NOMO-1 (cell line): ENCODE results near the gene LILRB1.
"Not testable (repeated sequence)": the region's sequence is repeated elsewhere in the genome, so short reads cannot be mapped to it uniquely, and the experiment has no call there.

Experiments
- DNase-seq, 2 experiments: peaks; one replicate each; lab custom pipeline; 2025; ENCODE audit not compliant: unreplicated experiment in 2 of 2; lab: John Stamatoyannopoulos, UW

The LILRB1 gene

DNA sequence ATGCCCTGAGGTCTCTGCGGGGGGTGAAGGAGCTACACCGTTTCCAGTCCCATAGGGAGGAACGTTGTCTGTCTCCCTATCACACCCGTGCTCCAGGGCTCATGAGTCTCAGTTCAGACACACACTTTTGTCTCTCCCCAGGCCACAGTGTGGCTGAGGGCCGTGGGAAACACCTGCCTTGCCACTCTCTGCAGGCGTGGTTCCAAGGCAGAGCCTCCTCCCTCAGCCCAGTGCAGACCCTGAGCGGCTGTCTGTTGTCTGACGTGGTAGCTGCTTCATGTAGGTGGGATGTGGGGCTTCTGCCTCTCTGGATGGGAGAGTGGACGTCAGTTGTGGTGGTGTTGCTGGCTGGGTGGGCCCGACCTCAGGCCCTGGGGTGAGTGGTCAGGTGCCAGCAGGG is 6.0 kb upstream of the LILRB1 start:
- DNase-seq, result not testable (repeated sequence)

DNA sequence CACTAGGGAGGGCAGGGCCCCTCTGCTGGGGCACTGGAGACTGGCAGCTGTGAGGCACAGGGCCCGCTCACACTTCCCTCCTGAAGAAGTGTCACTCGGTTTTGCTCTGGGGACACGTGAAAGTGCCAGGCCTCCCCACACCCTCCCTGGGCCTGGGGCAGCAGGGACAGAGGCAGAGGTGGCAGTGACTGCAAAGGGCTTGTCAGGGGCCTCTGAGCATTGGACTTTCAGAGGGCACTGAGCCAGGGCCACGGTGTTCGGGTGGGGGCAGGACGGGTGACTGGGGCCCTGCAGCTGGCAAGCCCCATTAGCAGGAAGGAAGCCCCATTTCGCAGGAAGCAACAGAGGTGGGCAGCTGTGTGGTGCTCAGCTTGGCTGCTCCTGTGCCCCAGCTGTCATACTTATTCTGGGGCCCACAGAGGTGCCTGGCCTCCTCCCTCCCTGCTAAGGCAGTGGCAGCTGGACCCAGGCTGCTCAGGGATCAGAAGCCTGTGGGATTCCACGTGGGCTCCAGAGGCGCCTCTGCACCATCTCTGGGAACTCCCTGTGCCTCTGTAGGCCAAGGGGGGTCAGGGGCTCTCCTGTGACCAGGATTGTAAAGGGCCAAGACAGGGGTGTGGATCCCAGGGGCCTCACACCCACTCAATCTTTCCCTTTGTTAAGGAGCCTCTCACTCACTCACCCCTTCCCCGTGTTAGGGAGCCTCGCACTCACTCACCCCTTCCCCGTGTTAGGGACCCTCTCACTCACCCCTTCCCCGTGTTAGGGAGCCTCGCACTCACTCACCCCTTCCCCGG is 5.2 kb upstream of the LILRB1 start:
- not testable (repeated sequence) for DNase-seq

DNA sequence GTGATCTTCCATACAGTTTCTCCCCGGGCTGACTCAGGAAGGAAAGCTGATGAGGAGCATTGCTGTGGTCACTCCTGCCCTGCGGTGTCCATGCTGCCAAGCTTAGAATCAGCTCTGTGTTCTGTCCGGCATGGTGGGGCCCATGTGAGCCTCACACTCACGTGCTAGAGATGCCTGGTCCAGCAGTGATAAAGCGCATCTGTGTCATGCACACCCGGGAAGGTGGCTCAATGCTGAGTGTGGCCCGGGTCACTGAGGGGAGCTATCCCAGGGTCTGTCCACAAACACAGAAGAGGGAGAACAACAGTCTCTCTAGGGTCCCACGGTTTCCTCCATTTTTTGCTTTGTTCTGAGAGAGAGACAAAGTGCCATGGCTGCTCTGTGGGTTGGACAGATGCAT is 3.5 kb upstream of the LILRB1 start:
- no peak for DNase-seq

DNA sequence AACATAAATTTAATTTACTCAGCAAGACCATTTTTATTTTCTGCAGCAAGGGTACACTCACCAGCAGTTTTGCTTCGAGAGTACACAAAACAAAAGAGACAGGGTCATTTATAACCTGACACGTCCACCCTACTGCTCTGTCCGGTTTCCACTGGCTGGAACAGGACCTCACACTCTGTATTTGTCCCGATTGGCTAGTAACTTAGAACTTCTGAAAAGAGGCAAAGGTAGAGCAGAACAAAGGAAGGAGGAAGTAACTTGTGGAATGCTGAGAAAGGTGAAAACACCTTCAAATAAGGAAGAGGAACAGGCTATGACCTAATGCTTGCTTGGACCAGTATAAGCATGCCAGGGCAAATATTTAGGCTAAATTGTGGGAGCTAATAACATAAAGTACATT is 2.4 kb upstream of the LILRB1 start:
- DNase-seq, result not testable (repeated sequence)

DNA sequence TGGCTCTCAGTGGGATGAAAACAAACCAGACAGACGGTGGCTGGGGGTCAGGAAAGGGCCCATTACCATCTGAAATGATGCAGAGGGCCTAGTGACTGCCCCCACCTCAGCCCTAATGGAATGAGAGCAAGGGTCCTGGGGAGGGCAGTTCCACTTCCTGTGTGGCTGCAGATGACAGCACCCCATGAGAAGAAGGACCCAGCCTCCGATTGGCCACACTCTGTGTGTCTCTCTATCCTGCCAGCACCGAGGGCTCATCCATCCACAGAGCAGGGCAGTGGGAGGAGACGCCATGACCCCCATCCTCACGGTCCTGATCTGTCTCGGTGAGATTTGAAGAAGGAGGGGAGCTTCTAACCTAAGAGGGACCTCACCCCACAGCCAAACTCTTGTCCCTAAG is 498 bp downstream of the LILRB1 start:
- no peak for DNase-seq

DNA sequence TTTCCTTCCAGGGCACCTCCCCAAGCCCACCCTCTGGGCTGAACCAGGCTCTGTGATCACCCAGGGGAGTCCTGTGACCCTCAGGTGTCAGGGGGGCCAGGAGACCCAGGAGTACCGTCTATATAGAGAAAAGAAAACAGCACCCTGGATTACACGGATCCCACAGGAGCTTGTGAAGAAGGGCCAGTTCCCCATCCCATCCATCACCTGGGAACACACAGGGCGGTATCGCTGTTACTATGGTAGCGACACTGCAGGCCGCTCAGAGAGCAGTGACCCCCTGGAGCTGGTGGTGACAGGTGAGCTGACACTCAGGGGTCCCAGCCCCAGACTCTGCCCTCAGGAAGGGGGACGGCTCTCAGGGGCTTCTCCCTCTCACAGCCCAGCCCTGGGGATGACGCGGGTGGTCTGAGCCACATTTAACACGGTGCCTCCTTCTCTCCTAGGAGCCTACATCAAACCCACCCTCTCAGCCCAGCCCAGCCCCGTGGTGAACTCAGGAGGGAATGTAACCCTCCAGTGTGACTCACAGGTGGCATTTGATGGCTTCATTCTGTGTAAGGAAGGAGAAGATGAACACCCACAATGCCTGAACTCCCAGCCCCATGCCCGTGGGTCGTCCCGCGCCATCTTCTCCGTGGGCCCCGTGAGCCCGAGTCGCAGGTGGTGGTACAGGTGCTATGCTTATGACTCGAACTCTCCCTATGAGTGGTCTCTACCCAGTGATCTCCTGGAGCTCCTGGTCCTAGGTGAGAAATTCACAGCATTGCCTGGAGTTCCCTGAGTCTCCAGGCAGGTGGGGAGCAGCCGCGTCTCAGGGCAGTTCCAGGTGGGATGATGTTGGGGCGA is 1.4 kb downstream of the LILRB1 start:
- not testable (repeated sequence) for DNase-seq

DNA sequence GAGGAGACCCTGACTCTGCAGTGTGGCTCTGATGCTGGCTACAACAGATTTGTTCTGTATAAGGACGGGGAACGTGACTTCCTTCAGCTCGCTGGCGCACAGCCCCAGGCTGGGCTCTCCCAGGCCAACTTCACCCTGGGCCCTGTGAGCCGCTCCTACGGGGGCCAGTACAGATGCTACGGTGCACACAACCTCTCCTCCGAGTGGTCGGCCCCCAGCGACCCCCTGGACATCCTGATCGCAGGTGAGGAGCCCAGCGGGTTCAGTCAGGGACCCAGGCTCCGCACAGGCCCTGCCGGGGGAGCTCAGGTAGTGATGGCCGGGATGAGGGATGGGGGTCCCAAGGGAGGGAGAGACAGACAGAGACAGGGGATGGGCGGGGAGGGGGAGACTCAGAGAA is 2.2 kb downstream of the LILRB1 start:
- not testable (repeated sequence) for DNase-seq

DNA sequence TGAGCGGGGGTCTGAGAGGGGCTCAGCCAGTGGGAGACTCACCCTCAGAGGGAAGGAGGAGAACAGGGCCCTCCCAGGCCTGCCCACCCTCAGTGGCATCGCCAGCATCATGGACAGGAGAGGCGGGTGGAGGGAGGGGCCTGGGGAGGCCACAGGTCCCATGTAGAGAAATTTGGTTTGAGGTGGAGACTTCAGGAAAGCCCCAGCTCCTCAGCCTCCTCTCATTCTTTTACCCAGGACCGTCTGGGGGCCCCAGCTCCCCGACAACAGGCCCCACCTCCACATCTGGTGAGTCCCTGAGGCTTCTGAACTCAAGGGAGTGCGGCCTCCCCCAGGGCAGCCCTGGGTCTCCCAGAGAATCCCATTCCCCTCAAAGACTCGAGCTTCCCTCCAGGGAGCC is 3.1 kb downstream of the LILRB1 start:
- no peak for DNase-seq

DNA sequence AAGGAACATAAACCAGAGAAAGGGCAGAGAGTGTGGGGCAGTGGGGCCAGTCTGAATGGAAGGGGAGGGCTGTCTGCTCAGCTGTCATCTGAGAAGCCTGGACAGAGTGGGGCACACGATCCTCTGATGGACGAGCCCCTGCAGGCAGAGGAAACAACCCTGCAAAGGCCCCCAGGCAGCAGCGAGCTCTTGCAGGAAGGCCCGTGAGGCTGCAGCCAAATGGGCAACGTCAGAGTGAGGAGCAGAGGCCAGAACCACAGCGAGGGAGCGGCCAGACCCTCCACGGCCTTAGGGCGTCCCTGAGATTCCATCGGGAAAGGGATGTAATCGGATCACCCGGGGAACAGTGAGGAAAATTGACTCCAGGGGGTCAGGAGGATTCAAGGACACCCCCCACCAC is 5.8 kb downstream of the LILRB1 start:
- not testable (repeated sequence) for DNase-seq

DNA sequence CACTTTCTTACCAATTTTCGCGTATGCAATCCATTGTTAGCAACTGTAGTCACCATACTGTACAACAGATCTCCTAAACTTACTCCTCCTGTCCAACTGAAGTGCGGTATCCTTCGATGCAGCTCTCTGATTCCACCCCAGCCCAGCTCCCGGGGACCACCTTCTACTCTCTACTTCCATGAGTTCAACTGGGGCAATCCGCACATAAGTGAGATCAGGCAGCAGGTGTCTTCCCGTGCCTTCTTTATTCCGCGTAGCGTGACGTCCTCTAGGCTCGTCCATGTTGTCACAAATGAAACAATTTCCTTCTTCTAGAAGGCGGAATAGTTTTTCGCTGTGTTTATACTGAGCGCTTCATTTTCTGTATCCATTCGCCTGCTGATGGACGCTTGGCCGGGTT is 8.4 kb downstream of the LILRB1 start:
- no peak for DNase-seq

DNA sequence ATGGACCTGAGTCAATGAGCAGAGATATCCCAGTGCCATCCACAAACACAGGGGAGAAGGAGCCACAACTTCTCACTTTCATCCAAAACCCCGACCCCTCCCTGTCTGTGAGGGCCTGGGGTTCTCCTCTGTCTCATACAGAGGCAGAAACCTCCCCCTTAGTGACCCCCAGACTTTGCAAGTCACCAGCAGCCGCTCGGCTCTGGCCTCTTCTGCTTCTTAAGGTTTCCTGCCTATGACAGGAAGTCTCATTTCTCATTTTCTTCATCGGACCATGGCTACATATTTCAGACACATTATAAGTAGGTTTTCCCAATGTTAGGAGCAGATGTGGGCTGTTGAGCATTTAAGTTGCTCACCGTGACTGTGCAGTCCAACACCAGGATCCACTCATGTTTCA is 12.7 kb downstream of the LILRB1 start:
- peak; percentile 23 to 30 for DNase-seq

DNA sequence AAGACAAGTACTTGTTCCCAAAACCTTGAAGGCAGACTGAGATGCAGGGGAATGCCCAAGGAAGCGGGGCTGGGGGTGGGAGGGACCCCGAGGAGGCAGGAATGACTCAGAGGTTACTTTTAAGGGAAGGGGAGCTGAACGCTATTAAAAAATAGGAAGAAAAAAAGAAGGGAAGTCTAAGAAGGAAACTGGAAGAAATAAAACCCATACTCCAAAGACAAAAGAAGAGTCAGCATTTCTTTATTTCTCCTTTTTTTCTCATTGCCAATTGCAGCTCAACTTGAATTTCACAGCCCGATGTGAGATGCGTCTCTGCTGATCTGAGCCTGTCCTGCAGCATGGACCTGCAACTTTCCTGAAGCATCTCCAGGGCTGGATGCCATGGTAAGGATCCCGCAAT is 13.3 kb downstream of the LILRB1 start:
- not testable (repeated sequence) for DNase-seq

DNA sequence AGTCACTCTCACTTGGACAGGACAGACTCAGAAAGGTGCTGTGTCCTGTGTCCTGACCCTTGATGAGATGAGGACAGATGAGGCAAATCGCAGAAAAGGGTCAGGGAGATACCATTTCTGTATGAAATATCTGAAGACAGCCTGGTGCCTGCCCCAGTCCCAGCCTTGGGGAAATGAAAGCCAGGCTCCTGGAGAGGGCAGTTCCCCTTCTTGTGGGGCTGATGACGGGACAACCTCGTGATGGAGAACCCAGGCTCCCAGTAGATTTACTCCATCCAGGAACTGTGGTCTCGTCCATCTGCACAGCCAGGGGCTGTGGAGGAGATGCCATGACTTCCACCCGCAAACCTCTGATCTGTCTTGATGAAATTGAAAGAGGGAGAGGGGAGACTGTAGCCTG is 13.8 kb downstream of the LILRB1 start:
- peak; percentile 26 to 56 for DNase-seq

DNA sequence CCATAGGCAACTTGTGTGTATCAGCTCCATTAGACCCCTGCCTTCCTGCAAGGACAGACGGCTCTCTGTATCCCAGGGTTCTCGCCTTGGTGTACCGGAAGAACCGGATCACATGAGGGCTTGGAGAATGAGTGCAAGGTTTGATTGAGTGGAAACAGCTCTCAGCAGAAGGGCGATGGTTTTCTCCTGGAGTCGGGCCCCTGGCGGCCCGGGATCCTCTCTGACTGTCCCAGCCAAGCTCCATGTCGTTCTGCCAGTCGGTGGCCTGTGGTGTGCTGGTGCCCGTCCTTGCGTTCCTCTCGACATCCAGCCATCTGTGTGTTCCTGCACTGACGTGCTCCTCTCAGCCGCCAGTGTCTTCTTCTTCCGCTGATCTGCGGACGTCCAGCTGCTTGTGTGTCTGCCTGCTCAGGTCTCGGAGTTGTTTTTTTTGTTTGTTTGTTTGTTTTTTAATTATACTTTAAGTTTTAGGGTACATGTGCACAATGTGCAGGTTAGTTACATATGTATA is 16.1 kb downstream of the LILRB1 start:
- no peak for DNase-seq

DNA sequence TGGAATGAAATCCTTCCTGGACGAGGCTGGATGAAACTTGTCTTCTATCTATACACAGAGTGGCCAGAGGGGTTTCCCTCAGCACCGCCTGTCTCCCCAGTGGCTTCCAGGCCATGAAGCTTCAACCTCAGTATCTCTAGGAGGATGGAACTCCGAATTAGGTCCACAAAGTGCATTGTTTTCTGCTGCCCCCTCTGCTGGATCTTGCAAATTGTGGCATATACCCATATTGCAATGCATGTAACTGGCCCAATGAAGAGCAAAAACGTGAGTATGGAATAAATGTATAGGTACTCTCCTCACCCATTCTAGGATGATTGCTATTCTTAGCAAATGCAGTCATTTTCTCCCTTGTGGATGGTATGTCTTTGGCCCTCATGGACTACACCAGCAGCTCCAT is 17.8 kb downstream of the LILRB1 start:
- DNase-seq, result no peak

DNA sequence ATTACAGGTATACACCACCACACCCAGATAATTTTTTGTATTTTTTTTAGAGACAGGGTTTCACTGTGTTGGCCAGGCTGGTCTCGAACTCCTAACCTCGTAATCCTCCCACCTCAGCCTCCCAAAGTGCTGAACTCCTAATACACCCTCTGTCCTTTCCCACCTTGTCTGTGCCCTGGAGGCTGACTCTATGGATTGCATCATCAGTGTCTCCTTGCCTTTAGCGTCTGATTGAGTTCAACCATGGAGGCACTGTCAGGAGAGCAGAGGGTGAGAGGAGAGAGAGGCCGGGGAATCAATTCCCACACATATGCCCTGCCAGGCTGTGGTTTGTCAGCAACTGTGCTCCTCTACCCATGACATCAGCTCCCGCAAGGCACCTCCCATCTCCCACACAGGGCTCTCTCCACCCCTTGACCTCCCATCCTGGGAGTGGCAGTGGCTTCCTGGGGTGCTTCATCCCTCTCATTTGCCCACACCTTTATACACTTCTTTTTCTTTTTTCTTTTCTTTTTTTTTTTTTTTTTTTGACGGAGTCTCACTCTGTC is 19.9 kb downstream of the LILRB1 start:
- DNase-seq, result no peak

DNA sequence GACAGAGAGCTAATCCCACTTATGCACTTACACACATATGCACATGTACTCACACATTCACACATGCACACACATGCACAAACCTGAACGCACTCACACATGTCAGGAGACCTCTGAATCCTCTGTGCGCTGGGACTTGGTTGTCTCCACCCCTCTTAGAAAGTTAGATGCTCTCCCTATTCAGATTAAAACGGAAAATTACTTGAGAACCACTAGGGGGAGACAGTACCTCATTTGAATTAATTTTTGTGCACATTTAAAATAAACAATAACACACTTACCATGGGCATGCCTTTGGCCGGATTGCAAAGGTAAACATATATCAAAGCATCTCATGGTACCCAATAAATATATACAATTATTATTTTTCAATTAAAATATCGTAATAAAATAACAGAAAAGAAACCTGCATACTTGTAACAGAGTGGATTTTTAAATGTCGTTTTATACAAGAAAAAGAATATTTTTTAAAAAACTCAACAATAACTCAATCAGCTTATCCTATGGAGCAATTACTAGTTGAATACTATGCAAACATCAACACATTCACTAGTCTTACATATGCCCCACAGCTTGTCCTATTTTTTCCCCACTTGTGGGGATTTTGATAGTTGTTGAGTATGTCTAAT is 23.0 kb downstream of the LILRB1 start:
- peak; percentile 43 to 48 for DNase-seq

DNA sequence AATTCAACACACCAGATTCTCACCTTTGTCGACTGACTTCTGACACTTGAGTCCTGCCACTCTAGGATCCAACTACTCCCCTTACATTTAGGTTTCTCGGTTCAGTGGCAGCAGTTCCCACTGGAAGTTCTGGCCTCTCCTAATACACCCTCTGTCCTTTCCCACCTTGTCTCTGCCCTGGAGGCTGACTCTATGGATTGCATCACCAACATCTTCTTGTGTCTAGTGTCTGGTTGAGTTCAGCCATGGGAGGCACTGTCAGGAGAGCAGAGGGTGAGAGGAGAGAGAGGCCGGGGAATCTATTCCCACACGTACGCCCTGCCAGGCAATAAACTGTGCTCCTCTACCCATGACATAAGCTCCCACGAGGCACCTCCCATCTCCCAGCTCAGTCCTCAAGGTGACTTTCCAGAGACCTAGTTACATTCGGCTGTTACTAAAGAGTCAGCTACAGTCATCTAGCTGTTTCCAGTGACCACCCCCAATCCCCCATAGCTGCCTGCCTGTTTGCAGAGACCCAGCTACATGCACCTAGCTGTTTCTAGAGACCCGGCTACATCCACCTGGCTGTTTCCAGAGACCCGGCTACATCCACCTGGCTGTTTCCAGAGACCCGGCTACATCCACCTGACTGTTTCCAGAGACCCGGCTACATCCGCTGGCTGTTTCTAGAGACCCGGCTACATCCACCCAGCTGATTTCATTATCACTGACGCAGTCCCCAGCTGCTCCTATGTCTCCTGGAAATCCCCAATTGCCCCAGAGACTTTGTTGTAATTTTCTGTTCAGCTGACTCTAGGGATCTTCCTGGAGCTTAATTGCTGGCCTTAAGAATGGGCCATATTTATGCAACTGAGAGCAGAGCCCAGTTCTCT is 24.4 kb downstream of the LILRB1 start:
- DNase-seq, result no peak

DNA sequence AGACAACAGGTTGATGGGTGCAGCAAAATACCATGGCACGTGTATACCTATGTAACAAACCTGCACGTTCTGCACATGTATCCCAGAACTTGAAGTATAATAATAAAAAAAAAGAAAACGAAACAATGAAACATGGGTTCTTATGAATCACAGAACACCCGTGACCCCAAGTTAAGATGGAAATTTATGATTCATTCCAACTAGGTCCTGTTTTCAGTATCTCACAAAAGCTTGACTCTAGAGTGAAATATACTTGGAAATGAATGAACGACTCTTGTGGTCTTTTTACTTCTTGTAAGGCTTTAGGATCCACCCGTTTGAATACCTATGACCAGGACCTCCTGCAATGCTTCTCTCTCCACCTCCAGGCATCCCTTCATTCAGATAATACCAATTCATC is 29.0 kb downstream of the LILRB1 start:
- DNase-seq, result no peak

DNA sequence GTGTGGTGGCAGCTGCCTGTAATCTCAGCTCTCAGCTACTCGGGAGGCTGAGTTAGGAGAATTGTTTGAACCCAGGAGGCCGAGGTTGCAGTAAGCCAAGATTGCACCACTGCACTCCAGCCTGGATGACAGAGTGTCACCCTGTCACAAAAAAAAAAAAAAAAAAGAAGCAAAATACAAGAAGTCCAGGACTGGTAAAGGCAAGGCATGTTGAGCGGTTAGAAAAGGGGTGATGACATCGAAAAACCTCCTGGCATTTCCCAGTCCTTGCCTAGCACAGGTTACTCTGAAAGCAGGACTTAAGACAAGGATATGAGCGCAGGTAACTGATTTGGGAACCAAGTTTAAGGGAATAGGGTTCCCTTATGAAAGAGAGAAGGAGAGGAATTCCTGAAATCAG is 30.0 kb downstream of the LILRB1 start:
- no peak for DNase-seq
